Peyer's patch (tissue), 4 donors: ENCODE measurements around the gene RPL31.

Experiments used
- CTCF ChIP-seq, 6 experiments: fragments of 450-650 bp in 4 of 6; fragments of 200-600 bp in 2 of 6; sonication (generic) in 1 of 6; IDR thresholded peaks; one replicate each; pipeline ENCODE4 v1.5.1; 2017 to 2019; ENCODE audit warnings: antibody characterized with exemption in 6 of 6, mild to moderate bottlenecking in 3 of 6, moderate library complexity in 1 of 6
- POLR2A ChIP-seq, 2 donors: fragments of 450-650 bp; IDR thresholded peaks; one replicate each; pipeline ENCODE4 v1.5.1; 2017; ENCODE audit warnings: antibody characterized with exemption in 2 of 2, mild to moderate bottlenecking in 2 of 2, moderate library complexity in 2 of 2

DNA sequence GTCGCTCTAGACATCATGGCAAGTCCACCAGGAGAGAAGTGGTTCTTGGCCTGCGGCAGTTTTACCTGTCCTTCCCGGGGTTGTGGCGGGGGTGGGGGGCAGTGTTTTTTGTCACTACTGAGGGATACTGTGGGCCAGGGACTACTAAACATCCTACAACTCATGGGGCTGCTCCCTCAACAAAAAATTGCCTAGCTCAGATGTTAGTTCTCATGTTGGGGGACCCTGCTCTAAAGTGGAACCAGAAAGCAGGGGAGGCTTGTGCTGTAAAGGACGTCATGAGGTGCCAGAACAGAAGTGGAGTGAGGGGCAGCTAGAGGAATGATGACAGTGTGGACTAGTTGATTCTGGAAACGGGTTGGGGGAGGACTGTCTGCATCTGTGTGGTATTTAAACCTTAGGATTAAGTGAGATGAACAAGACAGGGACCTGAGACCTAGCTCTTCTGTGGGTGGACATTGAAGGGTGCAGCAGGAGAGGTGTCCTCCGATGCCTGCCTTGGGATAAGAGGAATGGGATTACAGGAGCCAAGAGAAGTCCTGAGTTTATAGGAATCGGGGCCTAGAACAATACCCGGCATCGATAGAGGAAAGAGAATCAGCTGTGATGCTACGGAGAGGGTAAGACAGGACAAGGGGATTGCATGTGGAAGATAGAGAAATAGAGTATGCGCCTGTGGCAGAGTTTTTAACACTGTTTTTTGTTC, 2.7 kb downstream of the RPL31 start:
- TF ChIP-seq CTCF (IDR thresholded peaks at IDR 0.05) = no peak
- TF ChIP-seq POLR2A (IDR thresholded peaks at IDR 0.05) = no peak
